ENCODE measurements around the gene KCNK15. TPM values are rescaled to one million over a fixed set of nuclear protein-coding genes. Genes with fewer than 3 reads are reported as not detected.

KCNK15 gene
- total RNA-seq, 1 donor from 2014 or later, result 0.21 TPM

DNA sequence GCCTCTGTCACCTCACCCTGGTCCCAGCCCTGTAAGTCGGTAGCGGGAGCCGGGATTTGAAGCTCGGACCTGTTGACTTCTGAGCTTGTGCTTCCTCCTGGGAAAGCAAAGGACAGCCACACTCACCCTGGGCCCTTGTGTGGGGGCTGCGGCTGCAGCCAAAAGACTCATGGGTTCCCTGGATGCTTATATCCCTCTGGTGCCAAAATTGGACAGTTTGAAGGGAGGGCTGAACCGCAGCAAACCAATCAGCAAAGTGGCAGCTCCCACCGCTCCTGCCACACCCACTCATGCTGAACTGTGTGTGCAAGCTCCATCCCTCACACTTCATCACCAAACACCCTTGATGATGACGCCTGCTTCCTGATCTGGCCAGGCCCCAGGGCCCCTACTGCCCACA is 34.4 kb upstream of the KCNK15 start:
- no peak overlapping the region for H3K4me2 ChIP-seq
- no peaks in the 10 kb centered on the region for H3K27me3 ChIP-seq
- no peaks in the 10 kb centered on the region for H3K36me3 ChIP-seq
- peaks cover 4% of the 10 kb centered on the region for H3F3A ChIP-seq (ENCODE audit: low read depth)
- Mint-ChIP-seq H3K27ac (peak overlapping the region; percentile 85), H3K27me3 (ENCODE audit: insufficient read depth, low read depth) (peaks cover 9% of the 10 kb centered on the region), H3K4me3 (no peak overlapping the region), H3K4me1 (peaks cover 10% of the 10 kb centered on the region), H3K9me3 (no peaks in the 10 kb centered on the region), H3K36me3 (no peaks in the 10 kb centered on the region)
- H3K9me3 ChIP-seq (ENCODE audit: low read depth), result no peaks in the 10 kb centered on the region
- H3K4me1 ChIP-seq, result peaks cover 8% of the 10 kb centered on the region
- H3K27ac ChIP-seq, result no peak overlapping the region
- no peak overlapping the region for H3K4me3 ChIP-seq
- H3K79me2 ChIP-seq (ENCODE audit: low read depth), result no peaks in the 10 kb centered on the region
- DNase-seq (ENCODE audit: low spot score), result no peak
- H4K20me1 ChIP-seq (ENCODE audit: low read depth), result no peaks in the 10 kb centered on the region
- TF ChIP-seq EZH2 (IDR thresholded peaks at IDR 0.05), result no peak
- TF ChIP-seq, protein P1, sequence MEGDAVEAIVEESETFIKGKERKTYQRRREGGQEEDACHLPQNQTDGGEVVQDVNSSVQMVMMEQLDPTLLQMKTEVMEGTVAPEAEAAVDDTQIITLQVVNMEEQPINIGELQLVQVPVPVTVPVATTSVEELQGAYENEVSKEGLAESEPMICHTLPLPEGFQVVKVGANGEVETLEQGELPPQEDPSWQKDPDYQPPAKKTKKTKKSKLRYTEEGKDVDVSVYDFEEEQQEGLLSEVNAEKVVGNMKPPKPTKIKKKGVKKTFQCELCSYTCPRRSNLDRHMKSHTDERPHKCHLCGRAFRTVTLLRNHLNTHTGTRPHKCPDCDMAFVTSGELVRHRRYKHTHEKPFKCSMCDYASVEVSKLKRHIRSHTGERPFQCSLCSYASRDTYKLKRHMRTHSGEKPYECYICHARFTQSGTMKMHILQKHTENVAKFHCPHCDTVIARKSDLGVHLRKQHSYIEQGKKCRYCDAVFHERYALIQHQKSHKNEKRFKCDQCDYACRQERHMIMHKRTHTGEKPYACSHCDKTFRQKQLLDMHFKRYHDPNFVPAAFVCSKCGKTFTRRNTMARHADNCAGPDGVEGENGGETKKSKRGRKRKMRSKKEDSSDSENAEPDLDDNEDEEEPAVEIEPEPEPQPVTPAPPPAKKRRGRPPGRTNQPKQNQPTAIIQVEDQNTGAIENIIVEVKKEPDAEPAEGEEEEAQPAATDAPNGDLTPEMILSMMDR (IDR thresholded peaks at IDR 0.05), result no peak
- TF ChIP-seq EZH2phosphoT487 (IDR thresholded peaks at IDR 0.05), result no peak
- no peak overlapping the region for H3K9ac ChIP-seq
- H2AFZ ChIP-seq (replicated peaks), result no peak overlapping the region

DNA sequence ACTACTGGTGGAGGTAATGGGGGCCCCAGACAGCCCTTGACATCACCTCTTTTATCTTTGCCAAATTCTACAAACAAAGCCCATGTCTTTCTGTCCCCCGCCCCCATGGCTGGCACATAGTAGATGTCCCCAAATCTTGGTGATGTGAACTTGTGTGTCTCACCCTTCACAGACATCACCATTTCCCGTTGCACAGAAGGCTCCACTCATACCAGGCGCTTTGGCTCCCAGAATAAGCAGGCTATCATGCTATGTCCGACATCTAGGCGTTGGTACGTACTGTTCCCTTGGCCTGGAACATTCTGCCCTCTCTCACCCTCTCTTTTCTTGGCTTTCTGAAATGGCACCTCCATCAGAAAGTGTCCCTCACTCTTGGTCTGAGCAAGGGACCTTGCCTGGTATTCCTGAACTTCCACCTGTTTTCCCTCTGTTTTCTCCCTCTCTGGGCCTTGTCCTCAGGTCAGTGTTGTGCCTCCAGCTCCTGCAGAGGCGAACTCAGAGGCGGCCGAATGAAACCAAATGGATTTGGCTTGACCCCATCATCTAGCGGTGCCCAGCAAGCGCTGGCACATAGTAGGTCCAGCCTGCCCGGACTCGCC is 31.5 kb upstream of the KCNK15 start:
- H3K4me3 Mint-ChIP-seq, result no peak overlapping the region
- H3K27ac Mint-ChIP-seq, result no peak overlapping the region
- no peaks in the 10 kb centered on the region for H3K9me3 Mint-ChIP-seq
- TF ChIP-seq, protein P1 (IDR thresholded peaks at IDR 0.05), result no peak
- TF ChIP-seq EZH2phosphoT487 (IDR thresholded peaks at IDR 0.05), result no peak
- no peak for TF ChIP-seq EZH2 (IDR thresholded peaks at IDR 0.05)
- Histone ChIP-seq H3K27me3 (no peaks in the 10 kb centered on the region), H3F3A (ENCODE audit: low read depth) (no peaks in the 10 kb centered on the region), H3K36me3 (no peaks in the 10 kb centered on the region), H3K27ac (no peak overlapping the region), H3K79me2 (ENCODE audit: low read depth) (no peaks in the 10 kb centered on the region), H3K4me1 (no peaks in the 10 kb centered on the region), H3K9ac (no peak overlapping the region), H3K4me2 (no peak overlapping the region), H2AFZ (replicated peaks) (no peak overlapping the region), H4K20me1 (ENCODE audit: low read depth) (no peaks in the 10 kb centered on the region), H3K4me3 (no peak overlapping the region), H3K9me3 (ENCODE audit: low read depth) (no peaks in the 10 kb centered on the region)
- H3K36me3 Mint-ChIP-seq, result no peaks in the 10 kb centered on the region
- DNase-seq (ENCODE audit: low spot score), result no peak
- peaks cover 9% of the 10 kb centered on the region for H3K27me3 Mint-ChIP-seq (ENCODE audit: insufficient read depth, low read depth)
- H3K4me1 Mint-ChIP-seq, result no peaks in the 10 kb centered on the region

DNA sequence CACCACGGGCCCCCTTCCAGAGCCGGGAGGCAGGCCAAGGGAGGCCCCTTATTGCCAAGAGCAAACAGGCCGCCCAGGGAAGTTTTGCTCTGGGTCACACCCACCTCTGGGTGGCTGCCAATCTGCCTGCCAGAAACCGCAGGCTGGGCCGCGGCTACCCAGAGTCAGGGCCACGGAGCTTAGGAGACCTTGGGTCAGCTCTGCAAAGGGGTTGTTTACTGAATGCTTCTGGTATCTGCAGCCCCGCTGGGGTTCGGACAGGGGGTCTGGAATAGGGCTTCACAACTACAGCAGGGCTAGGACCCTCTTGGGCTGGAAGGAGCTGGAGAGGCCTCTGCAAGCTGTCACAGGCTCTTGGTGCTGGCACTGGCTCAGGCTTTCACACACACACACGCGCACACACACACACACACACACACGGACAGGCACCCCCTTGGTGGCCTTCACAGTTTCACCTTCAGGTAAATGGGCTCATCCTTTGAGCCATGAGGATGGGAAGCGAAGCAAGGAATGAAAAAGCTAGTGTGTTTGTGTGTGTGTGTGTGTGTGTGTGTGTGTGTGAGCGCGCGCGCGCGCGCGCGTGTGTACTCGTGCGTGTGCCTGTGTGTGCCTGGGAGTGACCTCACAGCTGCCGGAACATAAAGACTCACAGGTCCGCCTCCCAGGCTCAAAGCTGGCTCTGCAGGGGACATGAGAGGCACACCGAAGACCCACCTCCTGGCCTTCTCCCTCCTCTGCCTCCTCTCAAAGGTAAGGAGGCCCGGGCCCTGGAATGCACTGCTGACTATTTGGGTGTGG is 30.8 kb upstream of the KCNK15 start, which contains the start of gene CCN5:
CCN5 (plus strand) TSS at position 669 of the 798 bp plus-strand sequence; CDS start at position 691, 22 bp downstream.
- Histone ChIP-seq H3K36me3 (no peaks in the 10 kb centered on the region), H4K20me1 (ENCODE audit: low read depth) (no peaks in the 10 kb centered on the region), H3K79me2 (ENCODE audit: low read depth) (no peaks in the 10 kb centered on the region), H3K27me3 (no peaks in the 10 kb centered on the region), H3K9me3 (ENCODE audit: low read depth) (no peaks in the 10 kb centered on the region), H3K4me1 (no peaks in the 10 kb centered on the region), H3K9ac (no peak within 1 kb of the TSS), H3K4me2 (no peak within 1 kb of the TSS), H3F3A (ENCODE audit: low read depth) (no peaks in the 10 kb centered on the region), H3K4me3 (no peak within 1 kb of the TSS), H3K27ac (no peak within 1 kb of the TSS), H2AFZ (replicated peaks) (no peak within 1 kb of the TSS)
- DNase-seq (ENCODE audit: low spot score), result no peak
- TF ChIP-seq EZH2 (IDR thresholded peaks at IDR 0.05), result no peak
- TF ChIP-seq, protein P1 (IDR thresholded peaks at IDR 0.05), result no peak
- no peak for TF ChIP-seq EZH2phosphoT487 (IDR thresholded peaks at IDR 0.05)
- no peaks in the 10 kb centered on the region for H3K4me1 Mint-ChIP-seq
- H3K27ac Mint-ChIP-seq, result no peak within 1 kb of the TSS
- H3K36me3 Mint-ChIP-seq, result no peaks in the 10 kb centered on the region
- peaks cover 9% of the 10 kb centered on the region for H3K27me3 Mint-ChIP-seq (ENCODE audit: insufficient read depth, low read depth)
- H3K4me3 Mint-ChIP-seq, result no peak within 1 kb of the TSS
- no peaks in the 10 kb centered on the region for H3K9me3 Mint-ChIP-seq

Data from neural progenitor cell (in vitro differentiated cells).